ENCODE measurements around the gene ABTB1.

ABTB1 gene

GRCh38 chr3:127719369-127719768 lies 46.6 kb downstream of the ABTB1 start:
- TF ChIP-seq Cebpa-rat (IDR thresholded peaks at IDR 0.05): no peak
- Histone ChIP-seq H3K9ac (no peak overlapping the region), H3K27ac (no peak overlapping the region), H3K27me3 (no peaks in the 10 kb centered on the region), H3K4me1 (peaks cover 0 to 25% (median 10%) of the 10 kb centered on the region in 10 experiments; a peak in 13 of 20 replicates), H3K4me3 (no peak overlapping the region), H3K9me3 (replicated peaks in 1 of 11) (peaks cover 0 to 7% (median 0%) of the 10 kb centered on the region in 11 experiments; a peak in 3 of 22 replicates), H4K20me1 (no peaks in the 10 kb centered on the region), H3K36me3 (peaks cover 0 to 14% (median 0%) of the 10 kb centered on the region in 11 experiments; a peak in 2 of 22 replicates), H3K4me2 (no peak overlapping the region)

DNA sequence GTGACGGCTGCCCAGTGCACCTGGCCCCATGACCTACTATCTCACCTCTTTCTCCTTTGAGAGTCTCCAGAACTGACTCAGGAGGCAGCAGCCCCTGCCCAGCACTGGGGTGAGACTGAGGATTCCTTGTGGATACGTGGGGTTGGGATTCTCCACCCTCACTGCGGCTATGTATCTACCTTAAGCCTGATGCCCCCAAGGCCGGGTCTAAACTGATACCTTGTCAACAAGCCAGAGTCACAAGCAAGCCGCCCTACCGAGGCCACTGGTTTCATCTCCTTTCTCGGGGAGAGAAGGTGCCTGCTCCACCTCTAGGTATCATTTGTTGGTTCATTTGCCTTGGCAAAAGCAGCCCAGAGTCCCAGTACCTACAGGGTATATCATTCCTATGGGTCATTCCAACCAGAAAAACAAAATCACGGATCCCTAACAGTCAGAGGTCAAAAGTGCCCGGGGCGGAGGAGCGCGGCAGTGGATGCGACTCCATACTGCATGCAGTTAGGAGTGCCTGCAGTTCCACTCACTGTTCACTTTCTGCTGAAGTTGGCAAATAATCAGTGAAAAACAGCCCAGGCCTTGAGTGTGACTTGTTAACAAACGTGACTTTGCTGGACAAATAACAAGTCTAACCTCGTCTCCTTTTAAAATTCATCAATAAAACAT lies 47.5 kb downstream of the ABTB1 start:
- no peaks in the 10 kb centered on the region for H4K20me1 ChIP-seq
- TF ChIP-seq Cebpa-rat (IDR thresholded peaks at IDR 0.05): no peak
- H3K9me3 ChIP-seq (replicated peaks in 1 of 11): peaks cover 0 to 16% (median 0%) of the 10 kb centered on the region in 11 experiments; a peak in 3 of 22 replicates
- H3K4me3 ChIP-seq: no peak overlapping the region
- H3K9ac ChIP-seq: no peak overlapping the region
- peaks cover 0 to 14% (median 0%) of the 10 kb centered on the region in 11 experiments; a peak in 2 of 22 replicates for H3K36me3 ChIP-seq
- no peaks in the 10 kb centered on the region for H3K27me3 ChIP-seq
- no peak overlapping the region for H3K4me2 ChIP-seq
- no peak overlapping the region for H3K27ac ChIP-seq
- H3K4me1 ChIP-seq: peaks cover 0 to 21% (median 6%) of the 10 kb centered on the region in 10 experiments; a peak in 13 of 20 replicates

DNA sequence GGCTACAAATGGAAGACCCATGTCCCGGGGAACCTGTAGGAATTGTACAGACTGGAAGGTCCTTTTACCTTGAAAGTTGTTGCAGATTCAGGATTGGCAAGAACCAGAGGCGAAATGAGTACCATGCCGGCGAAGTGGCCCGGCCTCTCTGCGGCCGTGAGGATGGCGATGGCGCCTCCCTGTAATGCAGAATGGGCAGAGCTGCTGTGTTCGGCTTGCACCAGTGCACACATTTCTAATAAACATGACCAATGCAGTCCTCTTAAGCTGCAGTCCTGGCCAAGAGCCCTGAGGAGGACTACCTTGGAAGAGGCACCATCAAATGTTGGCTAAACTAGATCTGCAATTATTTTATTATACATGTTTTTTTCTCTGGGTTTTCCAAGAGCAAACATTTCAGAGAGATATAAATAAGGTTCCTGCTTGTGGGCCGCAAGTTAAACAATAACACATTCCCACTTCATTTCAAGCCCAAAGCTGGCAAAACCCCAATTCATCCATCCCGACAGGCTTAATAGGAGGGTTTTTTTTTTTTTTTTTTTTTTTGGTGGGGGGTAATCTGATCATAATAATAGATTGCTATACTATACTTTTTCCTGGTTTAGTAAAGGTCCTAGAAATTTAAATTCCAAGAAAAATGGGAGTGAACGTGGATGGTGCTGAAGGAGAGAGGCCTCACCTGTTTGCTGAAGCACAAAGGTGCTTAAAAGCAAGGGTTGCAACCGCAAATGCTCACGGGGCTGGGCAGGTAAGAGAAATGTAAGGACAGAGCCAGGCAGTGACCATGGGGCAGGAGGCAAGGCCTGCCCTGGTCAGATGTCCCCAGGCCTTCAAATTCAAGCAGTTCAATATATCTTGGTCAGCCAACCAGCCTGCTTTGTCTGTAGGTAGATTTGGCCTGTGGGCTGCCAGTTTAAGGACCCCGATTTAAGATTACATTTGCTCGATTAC lies 48.5 kb downstream of the ABTB1 start:
- Histone ChIP-seq H3K4me3 (no peak overlapping the region), H3K4me2 (no peak overlapping the region), H3K9ac (no peak overlapping the region), H3K27ac (no peak overlapping the region), H3K4me1 (peaks cover 0 to 14% (median 0%) of the 10 kb centered on the region in 10 experiments; a peak in 5 of 20 replicates), H3K27me3 (no peaks in the 10 kb centered on the region), H4K20me1 (no peaks in the 10 kb centered on the region), H3K9me3 (replicated peaks in 1 of 11) (peaks cover 0 to 23% (median 0%) of the 10 kb centered on the region in 11 experiments; a peak in 4 of 22 replicates), H3K36me3 (peaks cover 0 to 14% (median 0%) of the 10 kb centered on the region in 11 experiments; a peak in 2 of 22 replicates)
- no peak for TF ChIP-seq Cebpa-rat (IDR thresholded peaks at IDR 0.05)

GRCh38 chr3:127722091-127722784 lies 49.5 kb downstream of the ABTB1 start:
- Histone ChIP-seq H4K20me1 (no peaks in the 10 kb centered on the region), H3K36me3 (peaks cover 0 to 14% (median 0%) of the 10 kb centered on the region in 11 experiments; a peak in 2 of 22 replicates)

DNA sequence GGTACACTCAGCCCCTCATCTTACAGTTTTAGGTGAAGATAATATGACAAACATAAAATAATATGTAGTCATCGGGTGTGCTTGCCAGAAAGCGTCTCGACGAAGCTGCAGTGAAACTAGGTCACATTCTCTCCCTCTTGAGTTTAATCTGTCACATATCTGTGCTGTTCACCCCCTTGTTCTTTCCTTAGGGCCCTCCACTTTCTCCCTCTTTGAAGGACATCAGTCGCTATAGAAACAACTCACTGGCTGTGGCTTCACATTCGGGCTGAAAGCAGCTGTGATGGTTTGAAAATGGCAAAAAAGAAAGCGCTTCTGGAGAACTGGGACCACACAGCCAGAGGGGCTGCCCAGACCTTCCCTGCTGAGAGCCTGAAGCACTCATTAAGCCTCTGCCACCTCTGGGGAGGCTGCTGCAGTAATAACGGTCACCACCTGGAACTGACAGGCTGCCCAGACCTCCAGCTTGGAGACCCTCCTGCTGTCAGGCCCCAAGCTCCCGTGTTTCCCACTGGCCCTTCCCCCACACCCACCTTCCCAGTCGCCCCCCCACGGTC lies 50.3 kb downstream of the ABTB1 start:
- Histone ChIP-seq H3K27me3 (no peaks in the 10 kb centered on the region), H3K36me3 (peaks cover 0 to 14% (median 0%) of the 10 kb centered on the region in 11 experiments; a peak in 2 of 22 replicates), H3K4me2 (no peak overlapping the region), H3K4me3 (no peak overlapping the region), H3K9me3 (replicated peaks in 1 of 11) (peaks cover 0 to 39% (median 6%) of the 10 kb centered on the region in 11 experiments; a peak in 10 of 22 replicates), H3K9ac (no peak overlapping the region; a peak in 1 of 22 replicates), H4K20me1 (no peaks in the 10 kb centered on the region), H3K4me1 (peaks cover 0 to 23% (median 0%) of the 10 kb centered on the region in 10 experiments; a peak in 5 of 20 replicates), H3K27ac (no peak overlapping the region)
- TF ChIP-seq Cebpa-rat (IDR thresholded peaks at IDR 0.05): no peak

More at GRCh38 chr3:127722091-127722784, 49.5 kb downstream of the ABTB1 start:
- Histone ChIP-seq H3K9ac (no peak overlapping the region), H3K4me3 (no peak overlapping the region), H3K4me2 (no peak overlapping the region), H3K27ac (no peak overlapping the region), H3K27me3 (no peaks in the 10 kb centered on the region), H3K4me1 (peaks cover 0 to 18% (median 0%) of the 10 kb centered on the region in 10 experiments; a peak in 5 of 20 replicates), H3K9me3 (replicated peaks in 1 of 11) (peaks cover 0 to 33% (median 4%) of the 10 kb centered on the region in 11 experiments; a peak in 10 of 22 replicates)
- TF ChIP-seq Cebpa-rat (IDR thresholded peaks at IDR 0.05): no peak

DNA sequence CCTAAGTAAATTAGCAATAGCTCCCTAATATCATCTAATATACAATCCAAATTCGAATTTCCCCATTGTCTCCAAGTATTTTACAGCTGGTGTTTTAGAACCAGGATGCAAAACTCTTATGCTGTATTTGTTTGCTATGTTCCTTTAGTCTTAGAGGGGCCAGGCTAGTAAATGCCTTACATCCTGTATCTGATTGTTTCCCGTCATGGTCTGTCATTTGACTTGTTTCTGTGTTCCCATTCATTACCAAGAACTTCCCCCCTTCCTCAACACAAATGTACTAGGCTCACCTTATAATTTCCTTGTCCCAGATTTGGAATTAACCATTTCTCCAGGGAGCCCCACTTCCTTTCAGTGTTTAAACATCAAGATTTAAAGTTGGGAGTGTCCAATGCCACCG lies 54.1 kb downstream of the ABTB1 start:
- Histone ChIP-seq H3K27ac (peak overlapping the region in 1 of 11 experiments; percentile 13; a peak in 1 of 22 replicates), H3K4me3 (no peak overlapping the region), H3K4me1 (peaks cover 7 to 60% (median 22%) of the 10 kb centered on the region in 10 experiments; a peak in 17 of 20 replicates), H3K9me3 (replicated peaks in 1 of 11) (peaks cover 0 to 45% (median 6%) of the 10 kb centered on the region in 11 experiments; a peak in 10 of 22 replicates), H3K27me3 (no peaks in the 10 kb centered on the region), H3K9ac (no peak overlapping the region), H3K36me3 (no peaks in the 10 kb centered on the region), H3K4me2 (peak overlapping the region in 3 of 11 experiments; percentile 12 to 39 (median 12); a peak in 4 of 22 replicates), H4K20me1 (no peaks in the 10 kb centered on the region)
- TF ChIP-seq Cebpa-rat (IDR thresholded peaks at IDR 0.05): no peak

DNA sequence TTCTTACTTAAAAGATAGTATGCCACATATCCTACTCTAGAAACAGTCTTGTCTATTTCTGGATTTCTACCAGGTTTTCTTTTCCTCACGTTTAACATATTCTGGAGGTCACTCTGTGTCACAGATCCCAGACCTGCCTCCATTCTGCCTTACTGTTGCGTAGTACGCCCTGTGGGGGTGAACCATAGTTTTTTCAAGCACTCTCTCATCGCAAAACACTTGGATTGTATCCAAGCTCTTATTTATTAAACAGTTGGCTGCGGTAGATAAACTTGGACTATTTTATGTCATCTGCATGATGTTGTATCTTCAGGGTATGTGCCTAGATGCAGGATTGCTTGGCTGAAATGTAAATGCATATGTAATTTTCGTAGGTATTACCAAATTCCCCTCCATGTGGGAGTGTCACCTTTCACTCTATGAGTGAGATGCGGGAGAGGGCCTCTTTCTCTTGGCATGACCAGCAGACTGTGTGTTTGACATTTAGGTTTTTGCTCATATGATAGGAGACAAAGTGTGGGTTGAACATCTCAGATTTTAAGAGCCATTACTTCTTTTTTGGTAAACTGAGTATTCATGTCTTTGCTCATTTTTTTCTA lies 55.8 kb downstream of the ABTB1 start:
- H3K36me3 ChIP-seq: no peaks in the 10 kb centered on the region
- peak overlapping the region in 1 of 11 experiments; percentile 25; a peak in 1 of 22 replicates for H3K9ac ChIP-seq
- no peaks in the 10 kb centered on the region for H4K20me1 ChIP-seq
- H3K4me3 ChIP-seq: no peak overlapping the region
- no peaks in the 10 kb centered on the region for H3K27me3 ChIP-seq
- no peak for TF ChIP-seq Cebpa-rat (IDR thresholded peaks at IDR 0.05)
- H3K4me2 ChIP-seq: peak overlapping the region in 6 of 11 experiments; percentile 75 to 98 (median 88); a peak in 9 of 22 replicates
- peaks cover 0 to 45% (median 6%) of the 10 kb centered on the region in 11 experiments; a peak in 10 of 22 replicates for H3K9me3 ChIP-seq (replicated peaks in 1 of 11)
- peak overlapping the region in 7 of 11 experiments; percentile 53 to 85 (median 79); a peak in 13 of 22 replicates for H3K27ac ChIP-seq
- H3K4me1 ChIP-seq: peaks cover 11 to 76% (median 34%) of the 10 kb centered on the region in 10 experiments; a peak in 19 of 20 replicates
